Activated gamma-delta T cell (primary cell): ENCODE data around the gene PSMD12.
A peak's percentile ranks its signal among the peaks of the same experiment; 100 is the strongest.

ENCODE experiments used
- DNase-seq: peaks from one replicate; lab custom pipeline; 2025; lab: John Stamatoyannopoulos, UW

PSMD12 gene

GRCh38 chr17:67386965-67387551 lies 20.7 kb upstream of the PSMD12 start:
- peak; percentile 16 for DNase-seq

DNA sequence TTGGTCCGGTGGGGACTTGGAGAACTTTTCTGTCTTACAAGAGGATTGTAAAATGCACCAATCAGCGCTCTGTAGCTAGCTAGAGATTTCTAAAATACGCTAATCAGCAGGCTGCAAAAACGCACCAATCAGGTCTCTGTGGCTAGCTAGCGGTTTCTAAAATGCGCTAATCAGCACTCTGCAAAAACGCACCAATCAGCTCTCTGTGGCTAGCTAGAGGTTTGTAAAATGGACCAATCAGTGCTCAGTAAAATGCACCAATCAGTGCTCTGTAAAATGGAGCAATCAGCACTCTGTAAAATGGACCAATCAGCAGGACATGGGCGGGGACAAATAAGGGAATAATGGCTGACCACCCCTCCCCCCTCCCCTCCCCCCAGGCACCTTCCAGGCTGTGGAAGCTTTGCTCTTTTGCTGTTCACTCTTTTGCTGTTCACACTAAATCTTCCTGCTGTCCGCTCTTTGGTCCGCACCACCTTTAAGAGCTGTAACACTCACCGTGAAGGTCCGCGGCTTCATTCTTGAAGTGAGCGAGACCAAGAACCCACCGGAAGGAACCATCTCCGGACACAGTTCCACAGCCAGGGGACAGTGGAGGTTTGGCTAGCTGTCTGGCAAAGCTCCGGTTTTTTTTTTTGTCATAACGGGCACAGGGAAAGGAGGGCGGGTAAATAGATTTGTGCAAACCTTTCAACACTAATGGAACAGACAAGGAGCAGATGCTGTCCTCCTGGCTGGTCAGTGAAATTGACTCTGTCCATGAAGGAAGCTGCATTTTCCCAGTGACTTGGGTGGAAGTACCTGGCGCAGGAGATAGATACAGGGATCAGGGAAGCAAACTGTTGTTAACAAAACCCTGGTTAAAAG lies 19.0 kb upstream of the PSMD12 start:
- no peak for DNase-seq

DNA sequence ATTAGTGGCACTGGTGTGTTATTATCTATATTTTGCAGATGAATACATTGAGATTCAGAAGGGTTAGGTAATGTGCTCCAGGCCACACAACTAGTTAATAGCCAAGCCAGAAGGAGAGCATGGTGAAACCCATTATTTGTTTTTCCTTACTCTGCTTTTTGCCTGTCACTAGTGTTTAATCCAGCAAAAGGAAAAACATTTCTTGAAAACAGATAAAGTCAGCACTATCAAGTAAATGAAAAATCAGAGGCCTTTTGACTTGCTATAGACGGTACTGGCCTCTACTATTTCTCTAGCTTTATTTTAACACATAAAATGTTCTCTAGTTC lies 15.5 kb upstream of the PSMD12 start:
- no peak for DNase-seq

DNA sequence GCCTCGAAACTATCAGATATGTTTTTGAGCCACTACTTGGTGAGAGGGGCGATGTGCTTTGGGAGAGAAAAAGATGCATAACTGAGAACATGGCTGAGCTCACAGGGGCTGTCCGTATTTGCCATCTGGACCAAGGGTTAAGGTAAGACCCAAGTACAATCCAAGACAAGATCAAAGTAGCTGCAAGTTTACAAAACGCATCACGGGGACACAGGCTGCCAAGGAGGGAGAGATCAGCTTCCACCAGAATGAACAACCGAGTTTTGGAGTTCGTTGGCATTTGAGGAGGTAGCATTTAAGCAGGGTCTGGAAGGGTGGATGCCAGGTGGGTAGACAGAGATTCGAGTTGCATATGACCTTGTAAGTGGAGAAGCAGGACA lies 12.9 kb upstream of the PSMD12 start:
- no peak for DNase-seq

DNA sequence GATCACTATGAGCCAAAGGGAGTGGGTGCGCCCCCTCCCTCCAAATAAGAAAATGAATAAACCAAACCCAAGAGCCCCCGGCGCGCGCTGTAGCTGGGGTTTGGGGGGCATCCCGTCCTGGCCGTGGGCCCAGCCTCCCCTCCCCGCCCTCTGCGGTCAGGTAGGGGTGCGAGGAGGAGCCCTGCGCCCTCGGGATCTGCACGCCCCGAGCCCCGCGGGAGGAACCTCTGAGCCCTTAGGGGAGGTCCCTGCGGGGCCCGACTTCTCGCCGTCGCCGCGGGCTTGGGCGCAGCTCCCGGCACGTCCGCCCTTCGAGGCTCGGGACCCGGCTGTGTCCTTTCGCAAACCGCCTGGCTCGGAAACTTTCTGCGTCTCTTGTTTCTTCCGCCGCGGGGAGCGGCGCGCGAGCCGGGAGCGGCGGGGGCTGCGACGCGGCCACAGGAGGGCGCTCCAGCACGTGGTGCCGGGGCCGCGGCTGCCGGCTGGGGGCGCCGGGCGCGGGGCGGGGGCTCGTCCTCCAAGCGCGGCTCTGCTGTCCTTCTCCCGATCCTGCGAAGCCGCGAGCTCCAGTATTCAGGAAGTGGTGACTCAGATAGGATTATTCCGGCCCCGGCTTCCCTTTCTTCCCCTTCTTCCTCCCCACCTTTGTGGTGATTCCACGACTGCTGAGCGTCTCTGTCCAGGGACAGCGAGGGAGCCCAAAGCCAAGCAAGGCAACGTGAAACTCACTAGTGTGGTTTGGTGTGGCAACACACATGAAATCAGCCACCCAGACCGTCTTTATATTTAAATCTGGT lies 12.3 kb upstream of the PSMD12 start:
- peak; percentile 66 for DNase-seq

- DNase-seq: peak; percentile 43
Observed at GRCh38 chr17:67377488-67378453, 11.4 kb upstream of the PSMD12 start.

GRCh38 chr17:67376737-67377487 lies 10.5 kb upstream of the PSMD12 start, which contains the start of gene PITPNC1:
TSS of gene PITPNC1 (plus strand) at chr17:67377281.
- peak; percentile 90 for DNase-seq

DNA sequence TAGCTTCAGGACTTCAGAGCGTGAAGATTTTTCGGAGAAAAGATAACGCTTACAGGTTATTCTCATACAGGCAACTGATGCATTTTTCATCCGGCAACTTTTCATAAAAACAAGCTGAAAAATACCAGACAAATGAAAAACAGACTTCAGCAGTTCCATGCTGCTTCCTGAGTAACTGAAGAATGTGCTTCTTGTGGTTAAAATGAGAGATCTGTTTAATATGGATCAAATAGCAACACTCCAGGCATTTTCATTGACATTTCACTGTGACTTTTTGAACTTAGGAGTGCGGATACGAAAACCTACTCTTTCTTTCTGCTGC lies 10.0 kb upstream of the PSMD12 start:
- no peak for DNase-seq

DNA sequence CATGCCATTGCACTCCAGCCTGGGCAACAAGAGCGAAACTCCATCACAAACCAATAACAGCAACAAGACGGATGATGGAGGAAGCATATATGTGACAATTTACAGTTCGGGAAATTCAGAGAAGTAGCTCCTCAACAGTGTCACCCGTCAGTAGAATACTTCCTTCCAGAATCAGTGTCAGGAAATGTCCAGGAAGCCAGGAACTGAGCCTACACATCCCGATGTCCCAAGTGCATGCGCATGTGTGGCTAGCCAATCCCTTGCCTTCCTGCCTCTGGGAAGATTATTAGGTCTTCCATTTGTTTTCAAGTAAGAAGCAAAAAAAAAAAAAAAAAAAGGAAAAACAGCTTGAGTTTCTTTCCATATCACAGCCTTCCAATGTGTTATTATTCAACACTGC lies 9.3 kb upstream of the PSMD12 start:
- DNase-seq: no peak

DNA sequence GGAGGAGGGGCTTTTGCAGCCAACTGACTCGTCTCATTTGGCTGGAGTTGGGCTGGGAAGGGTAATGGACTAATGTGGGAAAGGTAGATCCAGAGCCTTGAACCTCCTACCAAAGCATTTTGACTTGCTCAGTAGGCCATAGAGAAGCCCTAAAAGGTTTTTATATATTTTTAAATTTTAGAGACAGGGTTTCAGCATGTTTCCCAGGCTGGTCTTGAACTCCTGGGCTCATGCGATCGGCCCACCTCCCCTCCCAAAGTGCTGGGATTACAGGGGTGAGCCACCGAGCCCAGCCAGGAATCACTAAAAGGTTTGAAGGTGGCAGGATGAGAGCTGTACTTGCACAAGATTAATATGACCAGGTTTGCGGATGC lies 8.7 kb upstream of the PSMD12 start:
- DNase-seq: no peak

DNA sequence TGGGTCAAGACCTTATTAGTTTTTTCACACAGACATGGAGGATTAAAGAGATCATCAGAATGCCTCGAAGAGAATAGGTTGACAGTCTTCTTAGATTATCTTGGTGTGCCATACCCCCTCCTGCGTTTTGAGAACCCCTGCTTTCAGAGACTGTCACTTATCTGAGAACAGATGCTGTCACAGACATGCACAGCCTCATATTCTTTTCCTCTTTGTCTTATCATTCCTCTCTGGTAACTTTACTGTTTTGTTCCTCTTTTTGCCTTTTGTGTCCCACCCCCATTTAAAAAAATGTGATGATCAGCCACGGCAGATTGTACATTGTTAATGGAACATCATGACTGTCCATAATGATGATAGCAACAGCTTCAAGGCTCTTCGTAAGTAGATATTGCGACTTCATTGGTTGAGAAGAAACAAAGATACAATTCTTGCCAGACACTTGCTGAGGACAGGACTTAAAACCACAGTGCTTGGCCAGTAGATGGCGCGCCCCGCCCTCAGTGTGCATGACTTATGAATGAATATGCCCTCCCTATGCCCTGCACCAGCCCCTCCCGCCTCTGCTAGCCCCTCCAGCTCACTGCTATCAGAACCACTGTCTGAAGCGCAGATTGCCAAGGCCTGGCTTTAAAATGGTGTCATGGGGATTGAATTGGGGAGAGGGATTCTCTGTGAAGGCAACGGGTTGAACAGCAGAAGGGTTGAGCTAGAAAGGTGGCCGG lies 8.1 kb upstream of the PSMD12 start:
- peak; percentile 55 for DNase-seq

GRCh38 chr17:67372751-67373150 lies 6.4 kb upstream of the PSMD12 start:
- DNase-seq: no peak

- no peak for DNase-seq
Observed at GRCh38 chr17:67369676-67370075, 3.3 kb upstream of the PSMD12 start.

GRCh38 chr17:67365738-67366192 lies 612 bp downstream of the PSMD12 start:
- no peak for DNase-seq

- DNase-seq: no peak
Observed at GRCh38 chr17:67364847-67365737, 1.3 kb downstream of the PSMD12 start.

DNA sequence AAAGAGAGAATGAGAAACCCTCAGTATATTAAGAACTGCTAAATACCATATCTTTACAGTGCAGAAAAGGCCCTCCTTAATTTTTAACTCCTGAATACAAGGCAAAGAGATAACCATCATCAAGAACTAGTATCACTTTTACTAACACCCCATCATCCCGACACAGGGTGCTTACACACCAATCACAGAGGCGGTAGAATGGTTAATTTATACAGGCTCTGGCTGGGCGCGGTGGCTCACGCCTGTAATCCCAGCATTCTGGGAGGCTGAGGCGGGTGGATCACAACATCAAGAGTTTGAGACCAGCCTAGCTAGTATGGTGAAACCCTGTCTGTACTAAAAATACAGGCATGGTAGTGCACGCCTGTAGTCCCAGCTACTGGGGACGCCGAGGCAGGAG lies 4.2 kb downstream of the PSMD12 start:
- no peak for DNase-seq

DNA sequence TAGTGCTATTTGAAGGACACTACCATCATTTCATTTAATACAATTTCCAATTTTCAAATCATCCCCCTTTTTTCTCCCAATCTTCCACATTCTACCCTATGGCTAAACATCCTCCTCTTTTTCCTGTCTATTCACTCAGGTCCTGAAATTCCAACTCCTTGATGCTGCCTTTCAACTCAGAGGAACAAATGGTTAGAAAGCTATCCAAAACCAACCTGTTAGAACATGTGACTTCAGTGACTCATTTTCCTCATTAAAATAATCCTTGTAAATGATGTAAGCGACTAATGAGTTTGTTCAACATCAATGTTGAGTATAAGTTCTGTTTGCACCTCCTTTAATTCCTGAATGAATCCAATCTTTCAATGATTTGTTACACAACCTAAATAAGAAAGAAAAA lies 5.5 kb downstream of the PSMD12 start:
- no peak for DNase-seq

DNA sequence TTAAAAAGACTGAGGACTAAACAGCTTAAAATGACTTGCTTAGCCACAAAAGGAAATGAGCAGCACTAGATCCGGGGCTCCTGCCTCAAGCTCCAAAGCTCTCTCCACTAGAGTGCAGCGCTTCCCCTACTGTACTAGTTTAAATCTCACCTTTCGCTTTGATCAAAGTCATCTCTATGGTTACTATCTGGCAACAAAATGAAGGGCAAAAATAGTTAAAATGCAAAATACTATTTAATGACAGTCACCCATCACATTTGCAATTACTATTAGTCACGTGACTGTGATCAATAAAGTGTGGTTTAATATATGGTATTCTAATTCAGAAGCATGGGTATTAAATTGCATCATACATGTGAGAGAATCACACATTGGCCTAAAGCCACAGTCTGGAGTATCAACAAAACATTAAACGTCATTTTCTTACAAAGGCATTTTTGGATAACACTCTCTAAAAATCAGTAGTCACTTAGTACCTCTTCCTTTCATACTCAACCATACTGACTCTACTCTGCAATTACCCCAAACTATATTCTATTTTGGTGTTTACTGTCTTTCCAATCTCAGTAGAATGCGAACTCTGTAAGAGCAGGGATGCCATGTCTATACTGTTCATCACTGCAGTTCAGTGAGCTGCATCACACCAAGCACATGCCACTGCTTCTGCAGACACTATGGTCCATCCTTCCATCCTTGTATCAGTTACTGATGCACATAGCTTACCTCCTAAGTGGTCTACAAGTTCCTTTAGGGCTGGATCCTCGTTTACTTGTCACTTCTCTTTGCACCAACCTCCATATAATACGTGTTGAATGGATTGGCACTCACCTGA lies 6.2 kb downstream of the PSMD12 start:
- DNase-seq: no peak
